ENCODE results near the gene METTL22. TPM values are rescaled to one million over a fixed set of nuclear protein-coding genes. Genes with fewer than 3 reads are reported as not detected.

The METTL22 gene
- total RNA-seq, 1 experiment from 2014 or later, result 36.7 TPM

- DNase-seq (ENCODE audit: unreplicated experiment), result no peak
- CTCF ChIA-PET, result interaction anchor here (0.6 to 1.1 kb wide), 3 partner anchors 15 to 282 kb away, joined by 3 to 6 read pairs (median 5); no protein-coding TSS in a partner anchor
- no TSS peak for BruUV-seq (replicated peaks)
- intact Hi-C loops (cut with micrococcal nuclease), result no loop called here
- Mint-ChIP-seq H3K9me3 (ENCODE audit: unreplicated experiment) (no peaks in the 10 kb centered on the region), H3K4me3 (ENCODE audit: unreplicated experiment) (no peak within 1 kb of the TSS), H3K4me1 (ENCODE audit: insufficient read depth, unreplicated experiment) (peaks cover 6% of the 10 kb centered on the region), H3K27ac (ENCODE audit: low read depth, unreplicated experiment) (no peak within 1 kb of the TSS), H3K36me3 (ENCODE audit: insufficient read depth, unreplicated experiment) (no peaks in the 10 kb centered on the region), H3K27me3 (ENCODE audit: insufficient read depth, unreplicated experiment) (peaks cover 10% of the 10 kb centered on the region)
- TF ChIP-seq CTCF (IDR thresholded peaks at IDR 0.05; ENCODE audit: unreplicated experiment), result no peak
- POLR2A ChIA-PET, result no interaction called here
Observed at GRCh38 chr16:8589900-8590688, 31.4 kb upstream of the METTL22 start, which contains the start of gene TMEM114. TMEM114 (minus strand) TSS chr16:8590511; CDS start chr16:8589838, 673 bp downstream.

GRCh38 chr16:8590811-8591210 is 30.7 kb upstream of the METTL22 start:
- ChIA-PET CTCF (interaction anchor here (0.6 to 1.1 kb wide), 3 partner anchors 16 to 282 kb away, joined by 3 to 6 read pairs (median 5); no protein-coding TSS in a partner anchor), POLR2A (no interaction called here)
- intact Hi-C loops (cut with micrococcal nuclease), result no loop called here
- Mint-ChIP-seq H3K4me3 (ENCODE audit: unreplicated experiment) (no peak overlapping the region), H3K4me1 (ENCODE audit: insufficient read depth, unreplicated experiment) (peaks cover 6% of the 10 kb centered on the region), H3K27me3 (ENCODE audit: insufficient read depth, unreplicated experiment) (peaks cover 10% of the 10 kb centered on the region), H3K9me3 (ENCODE audit: unreplicated experiment) (peaks cover under 1% of the 10 kb centered on the region), H3K36me3 (ENCODE audit: insufficient read depth, unreplicated experiment) (no peaks in the 10 kb centered on the region), H3K27ac (ENCODE audit: low read depth, unreplicated experiment) (no peak overlapping the region)
- no peak for DNase-seq (ENCODE audit: unreplicated experiment)
- no TSS peak for BruUV-seq (replicated peaks)
- TF ChIP-seq CTCF (IDR thresholded peaks at IDR 0.05; ENCODE audit: unreplicated experiment), result no peak

GRCh38 chr16:8591451-8591850 is 30.0 kb upstream of the METTL22 start:
- ChIA-PET CTCF (no interaction called here), POLR2A (no interaction called here)
- no TSS peak for BruUV-seq (replicated peaks)
- H3K27me3 Mint-ChIP-seq (ENCODE audit: insufficient read depth, unreplicated experiment), result peaks cover 10% of the 10 kb centered on the region
- H3K4me3 Mint-ChIP-seq (ENCODE audit: unreplicated experiment), result no peak overlapping the region
- H3K9me3 Mint-ChIP-seq (ENCODE audit: unreplicated experiment), result peaks cover 7% of the 10 kb centered on the region
- H3K4me1 Mint-ChIP-seq (ENCODE audit: insufficient read depth, unreplicated experiment), result peaks cover 6% of the 10 kb centered on the region
- DNase-seq (ENCODE audit: unreplicated experiment), result no peak
- TF ChIP-seq CTCF (IDR thresholded peaks at IDR 0.05; ENCODE audit: unreplicated experiment), result no peak
- H3K36me3 Mint-ChIP-seq (ENCODE audit: insufficient read depth, unreplicated experiment), result no peaks in the 10 kb centered on the region
- H3K27ac Mint-ChIP-seq (ENCODE audit: low read depth, unreplicated experiment), result no peak overlapping the region
- intact Hi-C loops (cut with micrococcal nuclease), result no loop called here

- no TSS peak for BruUV-seq (replicated peaks)
- Mint-ChIP-seq H3K4me3 (ENCODE audit: unreplicated experiment) (no peak overlapping the region), H3K27ac (ENCODE audit: low read depth, unreplicated experiment) (peak overlapping the region; percentile 87), H3K9me3 (ENCODE audit: unreplicated experiment) (peaks cover 8% of the 10 kb centered on the region), H3K27me3 (ENCODE audit: insufficient read depth, unreplicated experiment) (peaks cover under 1% of the 10 kb centered on the region), H3K36me3 (ENCODE audit: insufficient read depth, unreplicated experiment) (no peaks in the 10 kb centered on the region), H3K4me1 (ENCODE audit: insufficient read depth, unreplicated experiment) (peaks cover 6% of the 10 kb centered on the region)
- ChIA-PET POLR2A (interaction anchor here (0.8 to 1.5 kb wide), 2 partner anchors 26 to 28 kb away, joined by 6 to 7 read pairs; partner anchors contain the start of gene METTL22), CTCF (interaction anchor here (0.8 to 1.4 kb wide), 4 partner anchors 11 to 27 kb away, joined by 3 to 5 read pairs (median 3); no protein-coding TSS in a partner anchor)
- TF ChIP-seq CTCF (IDR thresholded peaks at IDR 0.05; ENCODE audit: unreplicated experiment), result no peak
- DNase-seq (ENCODE audit: unreplicated experiment), result peak; percentile 9
- intact Hi-C loops (cut with micrococcal nuclease), result no loop called here
Observed at GRCh38 chr16:8594149-8594666, 27.3 kb upstream of the METTL22 start.
